ENCODE measurements around the gene ZNF134.

GRCh38 chr19:57633832-57634131 is 19.7 kb downstream of the ZNF134 start:
- TF ChIP-seq POLR2A (IDR thresholded peaks at IDR 0.05; ENCODE audit: low read depth, low read length) (no peak), TAF1 (IDR thresholded peaks at IDR 0.05; ENCODE audit: borderline replicate concordance, low read depth, low read length) (no peak)
